K562 (cell line): Measurements from ENCODE around the gene OSBPL10. TPM values are rescaled to one million over a fixed set of nuclear protein-coding genes. Genes with fewer than 3 reads are reported as not detected.
"Not testable (repeated sequence)": the region's sequence is repeated elsewhere in the genome, so short reads cannot be mapped to it uniquely, and the experiment has no call there.

Source experiments
- ATAC-seq: fragments of 200-7000 bp; cut with Tn5 transposase; 3 replicates; pipeline ENCODE4 v1.9.1; 2020; ENCODE audit warnings: moderate library complexity
- BruUV-seq: library from RNA; stranded (reverse); fragments of 400-500 nt; replicated peaks from 2 replicates; lab custom pipeline; 2021; lab: Mats Ljungman, UMichigan
- CTCF ChIA-PET: fragments of 300-600 bp; formaldehyde crosslinking; extraction: SDS; loops from one replicate; lab custom pipeline; 2021; ENCODE audit warnings: low intra/inter-chr PET ratio; lab: Yijun Ruan, JAX
- POLR2A ChIA-PET: fragments of 300-600, 350-650 bp; sonication (Branson Sonifier 250); formaldehyde crosslinking; extraction: SDS; loops from one replicate; lab custom pipeline; 2021; ENCODE audit warnings: antibody characterized with exemption, inconsistent platforms; lab: Yijun Ruan, JAX
- DNase-seq, 4 experiments: peaks; one replicate each; pipeline versions ENCODE4 v3.0.0 to v3.0.0-alpha.2; 2011 to 2018; ENCODE audit warnings: low spot score in 3 of 4, mixed read lengths in 3 of 4; ENCODE audit errors: extremely low read depth in 1 of 4
- FAIRE-seq: peaks from 2 replicates; lab custom pipeline; 2011; peaks lifted over from hg19 to GRCh38; lab: Jason Lieb, UNC
- H2AFZ ChIP-seq: 2 replicates; pipeline ENCODE4 v1.6.0; 2011; ENCODE audit warnings: low read depth, low read length, control low read depth, inconsistent platforms
- H3K27ac ChIP-seq: fragments of 200-600 bp; 3 replicates; pipeline ENCODE4 v1.8.0; 2011; ENCODE audit warnings: low read depth, mild to moderate bottlenecking, control low read depth, inconsistent platforms, low read length, moderate library complexity, mixed read lengths; ENCODE audit errors: extremely low read depth
- H3K27me3 ChIP-seq, 2 experiments: fragments of 300-600 bp in 1 of 2; 2 replicates in 1 of 2; 3 replicates in 1 of 2; pipeline versions ENCODE4 v1.6.0 to v1.8.0; 2011; ENCODE audit warnings: inconsistent platforms in 2 of 2, low read length in 2 of 2, mild to moderate bottlenecking in 1 of 2, mixed read lengths in 1 of 2, moderate library complexity in 1 of 2; ENCODE audit not compliant: control insufficient read depth in 2 of 2, insufficient read depth in 2 of 2
- H3K36me3 ChIP-seq: fragments of 300-600 bp; 3 replicates; pipeline ENCODE4 v1.8.0; 2011; ENCODE audit warnings: mild to moderate bottlenecking, low read length, inconsistent platforms; ENCODE audit not compliant: control insufficient read depth, insufficient read depth
- H3K4me1 ChIP-seq, 2 experiments: fragments of 200-600 bp in 1 of 2; replicated peaks in 1 of 2; 2 replicates in 1 of 2; 3 replicates in 1 of 2; pipeline versions ENCODE4 v1.5.1 to v1.8.0; 2011; ENCODE audit warnings: inconsistent platforms in 2 of 2, low read length in 2 of 2, mild to moderate bottlenecking in 1 of 2, mixed read lengths in 1 of 2, moderate library complexity in 1 of 2; ENCODE audit not compliant: control insufficient read depth in 2 of 2, insufficient read depth in 2 of 2
- H3K4me2 ChIP-seq: 2 replicates; pipeline ENCODE4 v1.6.1; 2011; ENCODE audit warnings: low read length, control low read depth, inconsistent platforms, mixed read lengths; ENCODE audit not compliant: insufficient read depth
- H3K4me3 ChIP-seq: fragments of 200-600 bp; sonication (generic), shearing (Covaris generic); 2 replicates; pipeline ENCODE4 v1.5.1; 2016; ENCODE audit warnings: control low read depth, inconsistent platforms
- H3K79me2 ChIP-seq: fragments of 200-600 bp; 3 replicates; pipeline ENCODE4 v1.8.0; 2011; ENCODE audit warnings: low read length, inconsistent platforms; ENCODE audit not compliant: control insufficient read depth, insufficient read depth
- H3K9ac ChIP-seq, 2 experiments: 2 replicates each; pipeline versions ENCODE4 v1.6.0 to v1.6.1; 2011; ENCODE audit warnings: low read depth in 2 of 2, low read length in 2 of 2, control low read depth in 1 of 2, inconsistent platforms in 1 of 2, mild to moderate bottlenecking in 1 of 2, mixed read lengths in 1 of 2; ENCODE audit not compliant: insufficient read depth in 1 of 2
- H3K9me1 ChIP-seq: one replicate; pipeline ENCODE4 v1.6.0; 2011; ENCODE audit warnings: inconsistent platforms, mild to moderate bottlenecking, low read length, moderate library complexity; ENCODE audit not compliant: control insufficient read depth, insufficient read depth
- H3K9me3 ChIP-seq: replicated peaks from 2 replicates; pipeline ENCODE4 v1.5.1; 2011; ENCODE audit warnings: low read depth, low read length, inconsistent platforms; ENCODE audit not compliant: control insufficient read depth, insufficient read depth
- H4K20me1 ChIP-seq: replicated peaks from 2 replicates; pipeline ENCODE4 v1.6.1; 2011; ENCODE audit warnings: low read length, inconsistent platforms, mixed read lengths; ENCODE audit not compliant: control insufficient read depth, insufficient read depth
- KLF6 ChIP-seq: fragments of 250-450 bp; sonication (Bioruptor Pico); IDR thresholded peaks from 2 replicates; pipeline ENCODE4 v1.4.0; 2020; ENCODE audit warnings: mild to moderate bottlenecking, moderate library complexity, borderline replicate concordance
- NR4A1 ChIP-seq, 2 experiments: fragments of 250-450 bp in 1 of 2; fragments of 450-650 bp in 1 of 2; sonication (Bioruptor Pico) in 1 of 2; IDR thresholded peaks; 2 replicates each; pipeline versions ENCODE4 v1.4.0 to v1.6.1; 2016 to 2020; ENCODE audit warnings: mild to moderate bottlenecking in 2 of 2, missing compliant biosample characterization in 1 of 2, missing genetic modification characterization in 1 of 2, moderate library complexity in 1 of 2
- POLR2AphosphoS2 ChIP-seq: IDR thresholded peaks from 2 replicates; pipeline ENCODE4 v1.6.1; 2012; ENCODE audit warnings: low read length, improper control_type of control experiment
- PURB ChIP-seq: sonication (generic); formaldehyde crosslinking; IDR thresholded peaks from 2 replicates; pipeline ENCODE4 v1.9.0; 2021; ENCODE audit warnings: low read depth, mild to moderate bottlenecking, missing genetic modification reagents
- XRCC4 ChIP-seq: IDR thresholded peaks from one replicate; pipeline ENCODE4 v1.6.1; 2011; ENCODE audit not compliant: insufficient read depth, insufficient read length; ENCODE audit errors: extremely low read depth
- WGBS: fragments of 100-300 bp; shearing (Covaris generic); methylation state at CpG from one replicate; pipeline ENCODE4 v1.1.6; 2016; ENCODE audit warnings: low coverage, mixed read lengths; ENCODE audit not compliant: insufficient coverage; ENCODE audit errors: missing lambda C conversion rate; 5-methylcytosine and 5-hydroxymethylcytosine counted together
- in situ Hi-C: fragments of 300-500 bp; cut with MboI; formaldehyde crosslinking; loops from 4 replicates; pipeline ENCODE4 v1.15.0; 2018; ENCODE audit warnings: inconsistent platforms, mixed read lengths
- intact Hi-C: fragments of 100-400 bp; cut with micrococcal nuclease; formaldehyde crosslinking; loops from 2 replicates; pipeline ENCODE4 v1.14.2; 2022
- polyA plus RNA-seq, 8 experiments: library from polyadenylated mRNA; depleted of rRNA in 4 of 8; stranded (reverse) in 5 of 8; unstranded in 3 of 8; fragments of >200 nt; fragmentation: Nextera tagmentation in 2 of 8; fragmentation: Illumina TruSeq in 1 of 8; extraction: Ambion mirVana in 2 of 8; extraction: Trizol in 1 of 8; gene quantifications; 2 replicates each; pipeline versions ENCODE4 v1.2.1 to v1.2.3, GENCODE V29; 2011 to 2014; ENCODE audit warnings: inconsistent platforms in 1 of 8, missing spikeins in 1 of 8
- total RNA-seq, 7 experiments: library from RNA; depleted of rRNA in 6 of 7; stranded (reverse); fragments of >200 nt in 6 of 7; fragmentation: Illumina TruSeq in 2 of 7; extraction: Trizol in 2 of 7; gene quantifications; 2 replicates each; pipeline versions ENCODE4 v1.2.1 to v1.2.3, GENCODE V29; 2011 to 2021; ENCODE audit warnings: low replicate concordance in 1 of 7

The OSBPL10 gene
- total and polyA plus RNA-seq, 9 of the 15 experiments (the other 6 are each of a cell fraction or from before 2014, with no cell fraction given), result 0.03 to 0.19 (median 0.14) TPM; not detected in 2

DNA sequence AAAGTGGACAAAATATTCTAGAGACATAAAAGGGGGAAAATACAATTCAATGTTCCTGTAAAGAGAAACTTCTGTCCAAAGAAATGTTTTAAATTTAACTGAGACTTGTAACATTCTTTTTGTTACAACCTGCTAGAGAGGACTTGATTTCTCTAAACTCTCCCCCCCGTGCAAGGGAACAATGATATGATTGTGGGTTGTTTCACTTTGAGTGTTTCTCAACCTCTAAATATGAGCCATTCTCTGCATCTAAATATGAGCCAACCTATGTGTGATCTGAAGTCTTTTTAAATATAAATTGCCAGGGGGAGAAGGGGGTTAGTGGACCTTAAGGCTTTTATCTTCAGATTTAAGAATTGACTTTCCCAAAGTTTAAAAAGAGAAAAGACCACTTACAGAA is 15.1 kb upstream of the OSBPL10 start:
- no peaks in the 10 kb centered on the region for H4K20me1 ChIP-seq
- ATAC-seq, result no peak
- DNase-seq, result no peak
- no peaks in the 10 kb centered on the region; a peak in 1 of 5 replicates for H3K4me1 ChIP-seq
- no peak overlapping the region for H3K4me2 ChIP-seq
- H3K27ac ChIP-seq, result no peak overlapping the region
- no TSS peak for BruUV-seq
- no peak for FAIRE-seq
- peaks cover 0 to 5% of the 10 kb centered on the region in 2 experiments; a peak in 2 of 5 replicates for H3K27me3 ChIP-seq
- CTCF ChIA-PET, result no interaction called here
- H2AFZ ChIP-seq, result no peak overlapping the region
- intact Hi-C loops, result no loop called here
- H3K36me3 ChIP-seq, result no peaks in the 10 kb centered on the region
- no peaks in the 10 kb centered on the region for H3K79me2 ChIP-seq
- H3K4me3 ChIP-seq, result no peak overlapping the region
- in situ Hi-C loops, result no loop called here
- H3K9me1 ChIP-seq, result no peaks in the 10 kb centered on the region
- POLR2A ChIA-PET, result no interaction called here
- no peak overlapping the region for H3K9ac ChIP-seq
- WGBS, result 0% methylated on average over 1 of the region's 1 CpG
- H3K9me3 ChIP-seq, result no peaks in the 10 kb centered on the region
- TF ChIP-seq PURB (CRISPR knock-in tag), result no peak
- TF ChIP-seq KLF6, result no peak
- no peak for TF ChIP-seq NR4A1 (CRISPR knock-in tag; IDR thresholded peaks at IDR 0.05)
- no peak for TF ChIP-seq NR4A1 (tag; IDR thresholded peaks at IDR 0.05)
- no peak for TF ChIP-seq XRCC4
- no peak for TF ChIP-seq POLR2AphosphoS2

DNA sequence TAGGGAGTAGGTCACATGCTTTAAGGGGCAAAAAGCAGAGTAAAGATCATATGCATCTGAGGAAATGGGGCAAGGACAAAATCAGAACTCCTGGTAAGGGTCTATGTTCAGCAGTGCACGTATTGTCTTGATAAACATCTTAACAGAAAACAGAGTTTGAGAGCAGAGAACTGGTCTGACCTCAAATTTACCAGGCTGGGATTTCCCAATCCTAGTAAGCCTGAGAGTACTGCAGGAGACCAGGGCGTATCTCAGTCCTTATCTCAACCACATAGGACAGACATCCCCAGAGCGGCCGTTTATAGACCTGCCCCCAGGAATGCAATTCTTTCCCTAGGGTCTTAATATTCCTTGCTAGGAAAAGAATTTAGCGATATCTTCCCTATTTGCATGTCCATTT is 14.0 kb upstream of the OSBPL10 start:
- FAIRE-seq, POLR2A ChIA-PET: not testable (repeated sequence)

More for the DNA sequence above, 14.0 kb upstream of the OSBPL10 start:
- H3K4me3 ChIP-seq, H2AFZ ChIP-seq, H3K27ac ChIP-seq, H3K4me2 ChIP-seq, ATAC-seq, H3K79me2 ChIP-seq, BruUV-seq, H3K4me1 ChIP-seq, DNase-seq, intact Hi-C loops, H3K9me1 ChIP-seq, H3K36me3 ChIP-seq, H3K27me3 ChIP-seq, H4K20me1 ChIP-seq, CTCF ChIA-PET, H3K9ac ChIP-seq, H3K9me3 ChIP-seq, in situ Hi-C loops: not testable (repeated sequence)
- 0% methylated on average over 5 of the region's 5 CpGs for WGBS
